ENCODE measurements around the gene APOL3.

- TF ChIP-seq YY1 (IDR thresholded peaks at IDR 0.05; ENCODE audit: insufficient read depth, insufficient read length), result no peak
- no peak for TF ChIP-seq ZNF274 (IDR thresholded peaks at IDR 0.05; ENCODE audit: low read depth, low read length)
- TF ChIP-seq SUZ12 (IDR thresholded peaks at IDR 0.05; ENCODE audit: extremely low read depth, insufficient read depth, insufficient read length), result no peak
Measured at GRCh38 chr22:36194971-36195370, 34.4 kb upstream of the APOL3 start.
